GM19023 (cell line): ENCODE measurements around the gene SLC35C1.

Experiments used
- ATAC-seq: cut with Tn5 transposase; IDR thresholded peaks from one replicate; pipeline ENCODE4 v1.9.1; 2021; ENCODE audit warnings: mild to moderate bottlenecking, moderate library complexity; ENCODE audit not compliant: unreplicated experiment

The SLC35C1 gene

GRCh38 chr11:45860764-45861510, 56.0 kb downstream of the SLC35C1 start:
- no peak for ATAC-seq
